A549 treated with ZK216348 at 1 μM for 4 hours (cell line): ENCODE data around the gene TRAPPC12. TPM values are rescaled to one million over a fixed set of nuclear protein-coding genes. Genes with fewer than 3 reads are reported as not detected.

Experiments used
- total RNA-seq: library from RNA; stranded (reverse); fragments of 200-300 nt; extraction: Qiagen RNA extraction; gene quantifications from 5 replicates; pipeline ENCODE4 v1.2.3, GENCODE V29; 2022; ENCODE audit warnings: low read depth

Gene TRAPPC12
- 49.5 to 74.2 TPM (median 67.2 TPM) in 5 replicates for total RNA-seq

GRCh38 chr2:3379647-3380534 is at the start of gene TRAPPC12:
Gene TRAPPC12 (plus strand): TSS chr2:3379694. CDS start chr2:3387624, 7,930 bp downstream.

GRCh38 chr2:3377612-3378432 is 1.7 kb upstream of the TRAPPC12 start, which contains the start of gene EIPR1:
Gene EIPR1 (minus strand): TSS chr2:3377818. CDS start chr2:3377689, 129 bp downstream.

GRCh38 chr2:3519255-3520205 is 140.0 kb downstream of the TRAPPC12 start, which contains the start of gene ADI1:
Gene ADI1 (minus strand): TSS chr2:3519531. CDS start chr2:3519487, 44 bp downstream.

Other genes starting within 250 kb of the TRAPPC12 start
- 36.7 to 41.7 TPM (median 40.6 TPM) in 5 replicates for gene EIPR1, start 1.9 kb upstream of the TRAPPC12 start, total RNA-seq
- gene ADI1, start 139.8 kb downstream of the TRAPPC12 start, total RNA-seq: 53.9 to 57.7 TPM (median 56.0 TPM) in 5 replicates
- 46.1 to 54.7 TPM (median 53.5 TPM) in 5 replicates for gene RNASEH1, start 178.6 kb downstream of the TRAPPC12 start, total RNA-seq
- 2,882 to 4,590 TPM (median 3,077 TPM) in 5 replicates for gene RPS7, start 195.6 kb downstream of the TRAPPC12 start, total RNA-seq
- gene COLEC11, start 215.4 kb downstream of the TRAPPC12 start, total RNA-seq: 0.39 to 1.4 TPM (median 0.47 TPM) in 5 replicates